K562 (cell line): ENCODE results near the gene MDP1. TPM values are rescaled to one million over a fixed set of nuclear protein-coding genes. Genes with fewer than 3 reads are reported as not detected.

Experiments used
- AFF1 ChIP-seq, 2 experiments: fragments of 450-650 bp; IDR thresholded peaks; 2 replicates each; pipeline ENCODE4 v1.6.1; 2018; ENCODE audit warnings: mild to moderate bottlenecking in 2 of 2, low read depth in 1 of 2; ENCODE audit not compliant: partially characterized antibody in 2 of 2
- CCNT2 ChIP-seq: IDR thresholded peaks from 2 replicates; pipeline ENCODE4 v1.6.1; 2011; ENCODE audit warnings: borderline replicate concordance, low read depth, mild to moderate bottlenecking, moderate library complexity, mixed read lengths, low read length; ENCODE audit not compliant: insufficient read length; ENCODE audit errors: extremely low read depth
- FOSL1 ChIP-seq: fragments of 200-800 bp; sonication (Bioruptor generic); conservative IDR thresholded peaks from 2 replicates; pipeline ENCODE4 v1.6.1; 2016; ENCODE audit warnings: missing genetic modification characterization, missing compliant biosample characterization
- GABPB1 ChIP-seq: sonication (generic); formaldehyde crosslinking; IDR thresholded peaks from 2 replicates; pipeline ENCODE4 v1.8.0; 2022; ENCODE audit warnings: mild to moderate bottlenecking, missing genetic modification reagents
- GABPB2 ChIP-seq: fragments of 250-450 bp; sonication (Bioruptor Pico); conservative IDR thresholded peaks from 2 replicates; pipeline ENCODE4 v1.5.1; 2021; ENCODE audit warnings: mild to moderate bottlenecking
- PCBP1 ChIP-seq: fragments of 200-400 bp; formaldehyde crosslinking; IDR thresholded peaks from 2 replicates; pipeline ENCODE4 v1.6.1; 2018; ENCODE audit warnings: mild to moderate bottlenecking, low read depth, low read length; ENCODE audit not compliant: poor library complexity, severe bottlenecking
- USF1 ChIP-seq: sonication (generic); formaldehyde crosslinking; IDR thresholded peaks from 2 replicates; pipeline ENCODE4 v1.9.0; 2022; ENCODE audit warnings: mild to moderate bottlenecking, missing genetic modification reagents
- ZBTB40 ChIP-seq, 2 experiments: fragments of 450-650 bp in 1 of 2; sonication (generic) in 1 of 2; formaldehyde crosslinking in 1 of 2; IDR thresholded peaks; 2 replicates each; pipeline versions ENCODE4 v1.7.1 to v1.9.0; 2016 to 2022; ENCODE audit warnings: inconsistent platforms in 1 of 2, mild to moderate bottlenecking in 1 of 2, missing genetic modification reagents in 1 of 2
- ZNF655 ChIP-seq: fragments of 250-450 bp; sonication (Bioruptor Pico); IDR thresholded peaks from 2 replicates; pipeline ENCODE4 v1.5.0; 2021
- polyA plus RNA-seq, 8 experiments: library from polyadenylated mRNA; depleted of rRNA in 4 of 8; stranded (reverse) in 5 of 8; unstranded in 3 of 8; fragments of >200 nt; fragmentation: Nextera tagmentation in 2 of 8; fragmentation: Illumina TruSeq in 1 of 8; extraction: Ambion mirVana in 2 of 8; extraction: Trizol in 1 of 8; gene quantifications; 2 replicates each; pipeline versions ENCODE4 v1.2.1 to v1.2.3, GENCODE V29; 2011 to 2014; ENCODE audit warnings: inconsistent platforms in 1 of 8, missing spikeins in 1 of 8
- total RNA-seq, 7 experiments: library from RNA; depleted of rRNA in 6 of 7; stranded (reverse); fragments of >200 nt in 6 of 7; fragmentation: Illumina TruSeq in 2 of 7; extraction: Trizol in 2 of 7; gene quantifications; 2 replicates each; pipeline versions ENCODE4 v1.2.1 to v1.2.3, GENCODE V29; 2011 to 2021; ENCODE audit warnings: low replicate concordance in 1 of 7

Gene MDP1
- total and polyA plus RNA-seq, 9 of the 15 experiments (the other 6 are each of a cell fraction or from before 2014, with no cell fraction given), result 2.7 to 29.6 (median 11.0) TPM

GRCh38 chr14:24188251-24189058 lies 27.4 kb downstream of the MDP1 start, which contains the start of gene IPO4 (continued):
- TF ChIP-seq ZBTB40 (IDR thresholded peaks at IDR 0.05) (peak; percentile 99), ZBTB40 (CRISPR knock-in tag; IDR thresholded peaks at IDR 0.05) (no peak), AFF1 (IDR thresholded peaks at IDR 0.05; ENCODE audit: low read depth in 1 of 2, partially characterized antibody in 2 of 2) (peak in 1 of 2 experiments; percentile 67), USF1 (CRISPR knock-in tag) (peak; percentile 82), GABPB2 (CRISPR knock-in tag) (no peak), PCBP1 (no peak), FOSL1 (tag) (0 out of 2 replicates have a peak, but pooled peaks have one; percentile 20), CCNT2 (peak; percentile 44), GABPB1 (CRISPR knock-in tag) (peak; percentile 100), ZNF655 (CRISPR knock-in tag) (no peak)
